PC-3 (cell line): ENCODE results near the gene SIDT1. TPM values are rescaled to one million over a fixed set of nuclear protein-coding genes. Genes with fewer than 3 reads are reported as not detected.

Source experiments
- ATAC-seq: fragments of 200-7000 bp; cut with Tn5 transposase; 2 replicates; pipeline ENCODE4 v1.9.1; 2020; ENCODE audit warnings: mild to moderate bottlenecking, moderate library complexity
- BruUV-seq: library from RNA; stranded (reverse); fragments of 400-500 nt; replicated peaks from 2 replicates; lab custom pipeline; 2021; lab: Mats Ljungman, UMichigan
- CTCF ChIA-PET: fragments of 300-600 bp; sonication (Branson Sonifier 250); formaldehyde crosslinking; loops from one replicate; lab custom pipeline; 2022; ENCODE audit warnings: antibody characterized with exemption; lab: Charles Lee
- POLR2A ChIA-PET: fragments of 300-600 bp; sonication (Branson Sonifier 250); formaldehyde crosslinking; loops from one replicate; lab custom pipeline; 2022; ENCODE audit warnings: antibody characterized with exemption; ENCODE audit not compliant: unreplicated experiment; lab: Charles Lee
- DNase-seq: peaks from one replicate; pipeline ENCODE4 v3.0.0-alpha.2; 2015
- H2AFZ ChIP-seq: fragments of 300-600 bp; sonication (generic); 2 replicates; pipeline ENCODE4 v1.6.0; 2016; ENCODE audit warnings: antibody characterized with exemption, low read length
- H3F3A ChIP-seq: fragments of 300-600 bp; sonication (generic); one replicate; pipeline ENCODE4 v1.6.0; 2017; ENCODE audit warnings: antibody characterized with exemption, low read length, control low read depth, mild to moderate bottlenecking; ENCODE audit not compliant: unreplicated experiment
- H3K27ac ChIP-seq: fragments of 300-600 bp; sonication (generic); 2 replicates; pipeline ENCODE4 v1.5.1; 2016; ENCODE audit warnings: mild to moderate bottlenecking, low read length
- H3K27me3 ChIP-seq: fragments of 300-600 bp; sonication (generic); 2 replicates; pipeline ENCODE4 v1.6.1; 2016; ENCODE audit warnings: low read length, mixed read lengths
- H3K36me3 ChIP-seq: fragments of 300-600 bp; sonication (generic); 2 replicates; pipeline ENCODE4 v1.6.1; 2016; ENCODE audit warnings: low read depth, mixed run types, low read length, mixed read lengths
- H3K4me1 ChIP-seq: fragments of 300-600 bp; sonication (generic); 2 replicates; pipeline ENCODE4 v1.5.1; 2016; ENCODE audit warnings: low read length; ENCODE audit not compliant: insufficient read depth
- H3K4me2 ChIP-seq: fragments of 300-600 bp; sonication (generic); 2 replicates; pipeline ENCODE4 v1.6.0; 2016; ENCODE audit warnings: low read length
- H3K4me3 ChIP-seq: fragments of 300-600 bp; sonication (generic); 2 replicates; pipeline ENCODE4 v1.5.1; 2016; ENCODE audit warnings: mild to moderate bottlenecking, low read length, mixed read lengths
- H3K79me2 ChIP-seq: fragments of 300-600 bp; sonication (generic); 2 replicates; pipeline ENCODE4 v1.6.1; 2017; ENCODE audit warnings: low read length, mixed read lengths
- H3K9ac ChIP-seq: fragments of 300-600 bp; sonication (generic); 2 replicates; pipeline ENCODE4 v1.6.0; 2016; ENCODE audit warnings: mild to moderate bottlenecking, low read length
- H3K9me2 ChIP-seq: fragments of 300-600 bp; sonication (generic); replicated peaks from 2 replicates; pipeline ENCODE4 v1.6.1; 2016; ENCODE audit warnings: mixed run types, low read length, mixed read lengths
- H3K9me3 ChIP-seq: fragments of 300-600 bp; sonication (generic); 2 replicates; pipeline ENCODE4 v1.6.1; 2016; ENCODE audit warnings: low read length, mixed read lengths
- H4K20me1 ChIP-seq: fragments of 300-600 bp; sonication (generic); 2 replicates; pipeline ENCODE4 v1.6.1; 2016; ENCODE audit warnings: low read length, mixed read lengths
- EZH2 ChIP-seq: fragments of 300-600 bp; sonication (generic); IDR thresholded peaks from one replicate; pipeline ENCODE4 v1.6.1; 2017; ENCODE audit warnings: antibody characterized with exemption, mild to moderate bottlenecking, low read length; ENCODE audit not compliant: unreplicated experiment
- EZH2phosphoT487 ChIP-seq: fragments of 300-600 bp; sonication (generic); IDR thresholded peaks from 2 replicates; pipeline ENCODE4 v1.6.1; 2018; ENCODE audit warnings: mild to moderate bottlenecking, antibody characterized with exemption, low read length, borderline replicate concordance
- intact Hi-C: fragments of 100-400 bp; cut with micrococcal nuclease; formaldehyde crosslinking; loops from 2 replicates; pipeline ENCODE4 v1.9.0; 2023
- total RNA-seq: library from RNA; depleted of rRNA; stranded (reverse); fragments of >200 nt; gene quantifications from 2 replicates; pipeline ENCODE4 v1.2.3, GENCODE V29; 2014
- TF ChIP-seq, protein P1 (sequence below): fragments of 300-600 bp; sonication (generic); conservative IDR thresholded peaks from 2 replicates; pipeline ENCODE4 v1.5.1; 2017; ENCODE audit warnings: antibody characterized with exemption, low read depth, mild to moderate bottlenecking, low read length

SIDT1 gene
- total RNA-seq, 1 experiment from 2014 or later: 14.1 TPM

DNA sequence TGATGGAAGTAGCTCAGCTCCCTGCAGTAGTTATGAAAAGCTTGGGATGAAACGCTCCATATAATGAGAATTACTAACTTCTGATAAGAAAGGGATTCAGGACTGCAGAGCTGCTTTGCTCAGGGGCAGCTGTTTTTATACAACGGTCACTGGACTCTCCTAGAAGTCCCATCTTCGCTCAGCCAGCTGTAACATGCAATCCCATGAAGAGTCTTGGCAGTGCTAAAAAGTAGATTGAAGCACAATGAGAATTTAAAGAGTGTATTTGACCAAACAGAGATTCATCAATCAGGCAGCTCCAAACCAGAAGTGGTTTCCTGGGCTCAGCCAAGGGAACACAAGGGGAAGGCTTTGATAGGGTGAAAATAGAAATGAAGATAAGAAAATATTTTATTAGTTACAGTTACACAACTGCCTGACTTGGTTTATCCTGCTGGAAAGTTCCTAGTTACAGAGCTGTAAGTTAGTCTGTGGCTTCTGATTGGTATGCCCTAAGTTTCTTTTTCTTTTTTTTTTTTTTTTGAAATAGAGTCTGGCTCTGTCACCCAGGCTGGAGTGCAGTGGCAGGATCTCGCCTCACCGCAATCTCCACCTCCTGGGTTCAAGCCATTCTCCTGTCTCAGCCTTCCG is 24.1 kb downstream of the SIDT1 start:
- no peak for ATAC-seq
- POLR2A ChIA-PET: interaction anchor here (0.6 to 1.2 kb wide), 5 partner anchors 20 to 120 kb away, joined by 3 to 19 read pairs (median 8); partner anchors contain the start of gene SPICE1
- Histone ChIP-seq H3K27ac (peak overlapping the region; percentile 96), H3F3A (peaks cover 12% of the 10 kb centered on the region), H3K4me1 (peaks cover 90% of the 10 kb centered on the region), H3K9me3 (no peaks in the 10 kb centered on the region), H3K9ac (peak overlapping the region; percentile 75), H3K79me2 (peaks cover 22% of the 10 kb centered on the region), H2AFZ (peak overlapping the region; percentile 51; the same call in 1 of the 2 replicates), H3K4me2 (peak overlapping the region; percentile 67), H3K9me2 (no peaks in the 10 kb centered on the region), H3K27me3 (no peaks in the 10 kb centered on the region), H4K20me1 (no peaks in the 10 kb centered on the region), H3K4me3 (no peak overlapping the region; the same call in 1 of the 2 replicates), H3K36me3 (0 out of 2 replicates have a peak, but pooled peaks cover 3% of the 10 kb centered on the region)
- CTCF ChIA-PET: interaction anchor here (0.6 to 1.8 kb wide), 6 partner anchors 9 to 270 kb away, joined by 3 to 8 read pairs (median 6); partner anchors contain the start of gene SPICE1
- DNase-seq: peak; percentile 31
- no TSS peak for BruUV-seq
- intact Hi-C loops: loop anchor here (10.0 kb wide), 1 partner anchor 188 kb away; the partner anchor contains the start of genes ATP6V1A and NAA50
- no peak for TF ChIP-seq EZH2
- TF ChIP-seq, protein P1, sequence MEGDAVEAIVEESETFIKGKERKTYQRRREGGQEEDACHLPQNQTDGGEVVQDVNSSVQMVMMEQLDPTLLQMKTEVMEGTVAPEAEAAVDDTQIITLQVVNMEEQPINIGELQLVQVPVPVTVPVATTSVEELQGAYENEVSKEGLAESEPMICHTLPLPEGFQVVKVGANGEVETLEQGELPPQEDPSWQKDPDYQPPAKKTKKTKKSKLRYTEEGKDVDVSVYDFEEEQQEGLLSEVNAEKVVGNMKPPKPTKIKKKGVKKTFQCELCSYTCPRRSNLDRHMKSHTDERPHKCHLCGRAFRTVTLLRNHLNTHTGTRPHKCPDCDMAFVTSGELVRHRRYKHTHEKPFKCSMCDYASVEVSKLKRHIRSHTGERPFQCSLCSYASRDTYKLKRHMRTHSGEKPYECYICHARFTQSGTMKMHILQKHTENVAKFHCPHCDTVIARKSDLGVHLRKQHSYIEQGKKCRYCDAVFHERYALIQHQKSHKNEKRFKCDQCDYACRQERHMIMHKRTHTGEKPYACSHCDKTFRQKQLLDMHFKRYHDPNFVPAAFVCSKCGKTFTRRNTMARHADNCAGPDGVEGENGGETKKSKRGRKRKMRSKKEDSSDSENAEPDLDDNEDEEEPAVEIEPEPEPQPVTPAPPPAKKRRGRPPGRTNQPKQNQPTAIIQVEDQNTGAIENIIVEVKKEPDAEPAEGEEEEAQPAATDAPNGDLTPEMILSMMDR: no peak
- TF ChIP-seq EZH2phosphoT487: no peak

DNA sequence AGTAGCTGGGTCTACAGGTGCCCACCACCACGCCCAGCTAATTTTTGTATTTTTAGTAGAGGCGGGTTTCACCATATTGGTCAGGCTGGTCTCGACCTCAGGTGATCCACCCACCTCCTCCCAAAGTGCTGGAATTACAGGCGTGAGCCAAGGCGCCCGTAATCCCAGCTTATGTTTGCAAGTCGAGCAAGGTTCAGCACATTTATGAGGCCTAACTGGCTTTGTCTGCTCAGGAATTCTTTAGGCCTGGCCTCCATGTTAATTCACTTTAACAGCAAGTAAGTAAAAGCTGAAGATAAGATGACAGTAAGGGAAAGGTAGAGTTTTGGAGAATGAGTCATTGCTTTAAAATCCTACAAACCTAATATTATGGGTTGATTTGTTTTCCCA is 24.6 kb downstream of the SIDT1 start:
- peak overlapping the region; percentile 31; the same call in 1 of the 2 replicates for H3K4me3 ChIP-seq
- peak; percentile 32 for ATAC-seq
- 0 out of 2 replicates have a peak, but pooled peaks cover 3% of the 10 kb centered on the region for H3K36me3 ChIP-seq
- peaks cover 12% of the 10 kb centered on the region for H3F3A ChIP-seq
- H3K4me1 ChIP-seq: peaks cover 86% of the 10 kb centered on the region
- H3K9me2 ChIP-seq: no peaks in the 10 kb centered on the region
- H3K4me2 ChIP-seq: peak overlapping the region; percentile 67
- intact Hi-C loops: loop anchor here (1.0 to 10.0 kb wide), 5 partner anchors 21 to 188 kb away; partner anchors contain the start of genes ATP6V1A, NAA50, SIDT1 and SPICE1
- H3K9ac ChIP-seq: peak overlapping the region; percentile 75
- no peaks in the 10 kb centered on the region for H4K20me1 ChIP-seq
- BruUV-seq: no TSS peak
- TF ChIP-seq EZH2 (no peak), EZH2phosphoT487 (no peak)
- TF ChIP-seq, protein P1: no peak
- CTCF ChIA-PET: interaction anchor here (1.1 to 1.8 kb wide), 4 partner anchors 21 to 63 kb away, joined by 3 to 8 read pairs (median 8); partner anchors contain the start of gene SPICE1
- peak; percentile 87 for DNase-seq
- peak overlapping the region; percentile 96 for H3K27ac ChIP-seq
- POLR2A ChIA-PET: interaction anchor here (0.5 to 1.2 kb wide), 3 partner anchors 20 to 42 kb away, joined by 3 to 8 read pairs (median 3); partner anchors contain the start of gene SPICE1
- H2AFZ ChIP-seq: peak overlapping the region; percentile 51
- no peaks in the 10 kb centered on the region for H3K27me3 ChIP-seq
- no peaks in the 10 kb centered on the region for H3K9me3 ChIP-seq
- peaks cover 21% of the 10 kb centered on the region for H3K79me2 ChIP-seq
